Measurements from ENCODE around the gene GSG1L. TPM values are rescaled to one million over a fixed set of nuclear protein-coding genes. Genes with fewer than 3 reads are reported as not detected.

GSG1L gene
- total and polyA plus RNA-seq, 5 experiments from 2014 or later = not detected

DNA sequence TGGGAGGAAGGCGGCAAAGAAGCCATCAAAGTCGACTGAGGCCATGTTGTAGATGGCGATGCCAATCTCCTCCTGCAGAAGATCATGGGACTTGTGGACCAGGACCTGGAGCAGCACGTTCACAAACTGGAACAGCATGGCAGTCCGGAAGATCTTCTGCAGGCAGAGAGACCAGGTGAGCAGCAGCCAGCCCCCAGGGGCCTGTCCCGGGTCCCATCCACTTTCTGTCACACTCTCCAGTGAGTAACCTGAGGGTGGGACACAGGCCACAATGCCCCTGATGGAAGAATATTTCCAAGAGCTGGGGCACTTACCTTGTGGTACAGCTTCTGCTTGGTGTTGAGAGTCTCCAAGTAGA is 38.0 kb upstream of the GSG1L start:
- Mint-ChIP-seq H3K36me3 (peaks cover 0 to 98% (median 28%) of the 10 kb centered on the region in 3 donors), H3K9me3 (no peaks in the 10 kb centered on the region), H3K27ac (peak overlapping the region in 2 of 10 donors; percentile 40 to 81), H3K4me3 (no peak overlapping the region), H3K4me1 (peaks cover 0 to 13% (median 10%) of the 10 kb centered on the region in 4 donors), H3K27me3 (no peaks in the 10 kb centered on the region)
- POLR2A ChIA-PET = interaction anchor here (0.8 kb wide), 2 partner anchors 11 to 17 kb away, joined by 3 read pairs; no protein-coding TSS in a partner anchor
- no peak for ATAC-seq
- DNase-seq = no peak

DNA sequence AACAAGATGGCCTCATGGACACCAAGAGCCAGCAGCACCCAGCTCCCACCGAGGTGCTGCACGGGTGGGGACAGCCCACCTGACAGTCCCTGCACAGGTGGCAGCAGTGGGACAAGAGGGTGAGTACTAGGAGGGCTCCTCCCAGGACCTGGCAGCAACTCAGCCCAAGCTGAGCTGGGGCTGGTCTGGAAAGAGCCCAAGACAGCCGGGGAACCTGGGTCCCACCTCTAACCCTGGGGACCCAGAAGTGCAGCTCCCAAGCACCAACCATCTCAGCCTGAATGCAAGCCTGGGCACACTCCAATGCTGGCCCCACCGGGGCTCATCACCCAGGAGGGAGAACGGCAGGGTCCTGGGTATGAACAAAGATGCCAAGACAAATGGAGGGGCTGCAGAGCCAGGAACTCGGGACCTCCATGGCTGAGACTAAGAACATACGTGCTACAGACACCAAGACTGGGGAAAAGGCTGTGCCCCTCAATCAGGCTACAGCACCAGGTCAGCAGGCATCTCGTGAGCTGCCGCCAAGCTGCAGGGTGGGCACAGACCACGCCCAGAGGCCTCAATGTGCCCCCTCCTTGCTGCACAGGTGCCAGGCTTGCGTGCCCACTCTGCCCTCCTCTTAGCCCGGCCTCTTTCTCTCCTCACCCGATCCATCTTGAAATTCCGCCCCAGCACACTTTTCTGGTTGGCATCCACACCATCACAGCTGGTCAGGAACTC is 37.5 kb upstream of the GSG1L start:
- Mint-ChIP-seq H3K27ac (peak overlapping the region in 4 of 10 donors; percentile 28 to 81 (median 58)), H3K4me1 (peaks cover 0 to 13% (median 10%) of the 10 kb centered on the region in 4 donors), H3K9me3 (no peaks in the 10 kb centered on the region), H3K27me3 (no peaks in the 10 kb centered on the region), H3K36me3 (peaks cover 0 to 96% (median 28%) of the 10 kb centered on the region in 3 donors), H3K4me3 (no peak overlapping the region)
- ATAC-seq = no peak
- POLR2A ChIA-PET = no interaction called here
- DNase-seq = no peak

DNA sequence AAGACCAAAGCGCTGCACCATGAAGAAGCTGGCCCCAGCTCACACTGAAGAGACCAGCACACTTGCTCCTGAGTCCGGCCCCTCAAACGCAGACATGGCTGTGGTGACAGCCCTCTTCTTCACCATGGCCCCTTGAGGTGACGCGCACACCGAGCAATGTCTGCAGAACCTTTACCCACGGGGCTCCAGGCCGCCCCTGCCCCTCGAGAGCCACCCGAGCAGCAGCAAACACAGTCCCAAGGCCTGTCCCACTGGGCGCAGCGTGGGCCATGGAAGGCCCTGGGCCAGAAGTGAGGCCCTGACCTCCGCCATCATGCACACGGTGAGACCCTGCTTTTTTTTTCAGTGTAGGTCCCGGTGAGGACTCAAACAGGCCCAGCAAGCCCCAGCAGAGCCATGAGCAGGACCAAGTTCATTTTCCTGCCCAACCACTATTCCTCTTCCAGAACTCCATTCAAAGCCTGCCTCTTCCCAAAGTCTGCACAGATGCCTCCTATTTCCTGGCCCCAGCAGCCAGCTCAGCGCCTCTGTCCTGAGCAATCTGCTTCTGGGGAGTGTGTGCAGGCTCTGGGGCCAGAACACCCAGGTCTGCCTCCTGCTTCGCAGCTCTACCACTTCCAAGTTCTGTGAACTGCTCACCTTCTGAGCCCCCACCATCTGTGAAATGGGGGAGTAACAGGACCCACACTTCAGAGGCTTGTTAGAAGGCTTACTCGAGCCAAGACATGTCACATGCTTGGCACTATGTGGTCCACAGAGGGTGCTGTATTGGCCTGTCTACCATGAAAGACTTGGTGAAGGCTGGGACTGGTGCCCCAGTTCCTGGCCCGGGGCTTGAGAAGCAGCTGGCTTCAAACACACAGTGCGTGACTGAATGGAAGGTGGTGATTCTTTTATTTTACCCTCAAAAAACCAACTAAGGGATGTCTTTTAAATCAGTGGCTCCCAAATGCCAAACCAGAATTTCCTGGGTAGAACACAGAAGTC is 35.7 kb upstream of the GSG1L start:
- Mint-ChIP-seq H3K4me1 (peaks cover 0 to 13% (median 12%) of the 10 kb centered on the region in 4 donors), H3K27ac (peak overlapping the region in 6 of 10 donors; percentile 7 to 79 (median 38)), H3K9me3 (no peaks in the 10 kb centered on the region), H3K27me3 (no peaks in the 10 kb centered on the region), H3K36me3 (peaks cover 0 to 85% (median 21%) of the 10 kb centered on the region in 3 donors), H3K4me3 (no peak overlapping the region)
- no peak for ATAC-seq
- POLR2A ChIA-PET = interaction anchor here (0.6 kb wide), 1 partner anchor 121 kb away, joined by 4 read pairs; no protein-coding TSS in a partner anchor
- DNase-seq = no peak

DNA sequence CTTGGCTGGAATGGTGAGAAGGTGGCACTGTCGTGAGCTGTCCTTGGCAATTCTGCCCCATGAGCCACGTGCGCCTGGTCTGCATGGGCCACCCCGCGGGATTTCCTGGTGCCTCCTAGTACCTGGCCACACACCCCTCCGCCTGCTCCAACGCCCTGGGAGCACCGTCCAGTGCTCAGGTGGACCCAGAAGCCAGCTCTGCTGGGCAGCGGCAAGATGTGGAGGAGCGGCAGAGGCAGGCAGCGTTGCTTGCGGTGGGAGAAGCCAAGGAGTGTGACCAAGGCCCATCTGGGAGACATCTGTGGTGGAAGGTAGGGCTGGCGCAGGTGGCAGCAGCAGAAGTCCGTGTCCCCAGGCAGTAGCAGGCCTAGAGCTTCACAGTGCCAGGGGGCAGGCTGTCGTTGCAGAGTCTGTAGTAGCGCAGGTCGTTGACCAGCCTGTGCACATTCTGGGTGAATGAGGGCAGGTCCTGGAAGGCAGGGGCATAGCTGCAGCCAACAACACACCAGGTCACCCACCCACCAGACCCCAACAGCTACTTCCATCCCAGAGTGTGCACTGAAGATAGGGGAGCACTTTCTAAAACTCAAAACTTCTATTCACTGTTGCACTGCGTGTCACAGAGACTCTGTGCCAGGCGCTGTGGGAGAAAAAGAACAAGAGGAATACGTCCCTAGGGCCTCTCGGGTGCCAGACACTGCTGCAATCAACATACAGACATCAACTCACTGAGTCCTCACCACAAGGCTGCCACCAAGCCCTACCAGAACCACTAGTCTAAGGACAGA is 34.9 kb upstream of the GSG1L start:
- POLR2A ChIA-PET = no interaction called here

DNA sequence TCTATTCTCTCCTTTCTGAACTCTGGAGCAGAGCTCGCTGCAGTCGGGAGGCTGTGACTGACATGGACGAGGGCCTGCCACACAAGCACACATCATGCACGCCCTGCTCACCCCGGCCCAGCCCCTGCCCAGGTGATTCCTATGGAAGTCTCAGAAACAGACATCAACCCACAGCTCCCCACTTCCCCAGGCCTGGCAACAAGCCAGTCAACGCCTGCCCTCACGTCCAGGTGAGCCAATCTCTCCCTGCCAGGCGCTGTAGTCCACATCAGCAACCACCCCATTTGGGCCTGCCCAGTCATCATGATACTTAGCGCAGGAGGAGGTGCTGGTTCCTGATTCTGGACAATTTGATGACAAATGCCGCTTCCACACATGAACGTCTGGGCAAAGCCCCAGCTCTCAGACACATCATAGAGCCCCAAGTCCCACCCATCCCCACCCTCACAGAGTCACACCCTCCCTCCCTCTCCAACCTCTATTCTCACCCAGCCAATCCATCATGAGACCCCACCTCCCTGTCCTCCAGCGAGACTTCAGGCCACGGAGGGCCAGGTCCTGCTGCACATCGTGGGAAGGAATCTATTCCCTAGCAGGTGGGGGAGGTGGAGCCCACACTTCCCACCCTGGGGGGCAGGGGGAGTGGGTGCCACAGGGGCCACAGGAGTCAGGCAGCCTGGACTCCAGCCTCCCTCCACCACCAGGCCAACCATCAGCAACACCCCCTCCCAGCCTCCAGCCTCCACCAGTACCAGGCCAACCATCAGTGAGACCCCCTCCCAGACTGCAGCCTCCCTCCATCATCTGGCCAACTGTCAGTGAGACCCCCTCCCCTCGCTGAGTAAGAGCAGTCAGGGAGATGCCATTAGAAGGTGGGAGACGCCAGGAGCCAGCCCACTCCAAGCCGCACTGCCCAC is 33.7 kb upstream of the GSG1L start:
- Mint-ChIP-seq H3K36me3 (peaks cover 0 to 68% (median 16%) of the 10 kb centered on the region in 3 donors), H3K9me3 (no peaks in the 10 kb centered on the region), H3K27ac (peak overlapping the region in 6 of 10 donors; percentile 11 to 78 (median 46)), H3K4me3 (peak overlapping the region in 1 of 10 donors; percentile 15), H3K4me1 (peaks cover 0 to 16% (median 12%) of the 10 kb centered on the region in 4 donors), H3K27me3 (no peaks in the 10 kb centered on the region)
- no peak for ATAC-seq
- POLR2A ChIA-PET = interaction anchor here (0.7 kb wide), 1 partner anchor 136 kb away, joined by 5 read pairs; no protein-coding TSS in a partner anchor
- DNase-seq = no peak

More for the DNA sequence above, 34.9 kb upstream of the GSG1L start:
- Mint-ChIP-seq H3K4me3 (no peak overlapping the region), H3K27me3 (no peaks in the 10 kb centered on the region), H3K9me3 (no peaks in the 10 kb centered on the region), H3K4me1 (peaks cover 0 to 13% (median 12%) of the 10 kb centered on the region in 4 donors), H3K36me3 (peaks cover 0 to 79% (median 16%) of the 10 kb centered on the region in 3 donors), H3K27ac (no peak overlapping the region)
- DNase-seq = no peak
- ATAC-seq = no peak

DNA sequence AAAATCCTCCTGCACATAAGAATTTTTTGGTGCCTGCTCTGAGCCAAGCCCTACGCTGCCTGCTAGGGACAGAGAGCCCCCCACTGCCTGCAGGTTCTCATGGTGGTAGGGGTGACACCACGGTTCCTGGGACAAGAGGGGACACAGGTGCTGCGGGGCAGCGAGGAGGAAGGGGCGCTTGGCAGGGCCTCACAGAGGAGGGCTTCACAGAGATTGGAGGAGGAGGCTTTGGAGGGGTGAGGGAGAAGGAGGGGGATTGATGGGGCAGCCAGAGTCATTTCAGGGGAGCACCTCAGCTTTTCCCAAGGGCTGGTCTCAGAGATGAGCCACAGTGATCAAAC is 29.8 kb upstream of the GSG1L start:
- Mint-ChIP-seq H3K4me3 (no peak overlapping the region), H3K27ac (peak overlapping the region in 2 of 10 donors; percentile 44 to 66)
- POLR2A ChIA-PET = interaction anchor here (1.0 kb wide), 1 partner anchor 19 kb away, joined by 3 read pairs; no protein-coding TSS in a partner anchor

DNA sequence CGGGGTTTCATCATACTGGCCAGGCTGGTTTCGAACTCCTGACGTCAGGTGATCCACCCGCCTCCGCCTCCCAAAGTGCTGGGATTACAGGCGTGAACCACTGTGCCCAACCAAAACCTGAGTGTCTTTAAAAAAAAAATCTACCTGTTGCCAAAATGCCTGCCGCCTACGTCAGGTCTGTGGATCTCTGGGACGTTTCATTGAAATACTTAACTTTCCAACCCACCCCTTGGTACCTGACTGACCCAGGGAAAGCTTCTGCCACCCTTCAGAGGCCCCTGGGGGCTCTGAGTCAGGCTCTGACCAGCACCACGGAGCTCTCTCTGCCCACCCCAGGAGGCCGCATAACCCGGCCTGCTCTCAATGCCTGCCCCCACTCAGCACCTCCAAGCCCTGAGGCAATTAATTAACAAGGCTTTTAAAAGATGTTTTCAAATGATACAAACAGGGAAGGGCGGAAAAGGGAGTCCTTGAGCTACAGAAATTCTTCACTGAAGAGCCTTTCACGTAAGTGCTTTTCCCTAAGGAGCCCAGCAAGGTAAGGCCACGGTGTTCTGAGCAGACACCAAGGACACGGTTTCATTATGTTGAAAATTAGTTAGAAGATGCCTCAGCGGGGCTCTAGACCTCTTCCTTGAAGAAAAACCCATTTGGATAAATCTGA is 29.3 kb upstream of the GSG1L start:
- ATAC-seq (no peak), DNase-seq (no peak)
- Mint-ChIP-seq H3K4me3 (peak overlapping the region in 1 of 10 donors; percentile 52), H3K27ac (peak overlapping the region in 3 of 10 donors; percentile 35 to 66 (median 35)), H3K27me3 (no peaks in the 10 kb centered on the region), H3K4me1 (peaks cover 2 to 22% (median 13%) of the 10 kb centered on the region in 4 donors), H3K9me3 (no peaks in the 10 kb centered on the region), H3K36me3 (peaks cover 0 to 28% (median 0%) of the 10 kb centered on the region in 3 donors)
- POLR2A ChIA-PET = no interaction called here

More for the DNA sequence above, 29.8 kb upstream of the GSG1L start:
- DNase-seq (no peak), ATAC-seq (no peak)
- H3K36me3 Mint-ChIP-seq = peaks cover 0 to 33% (median 4%) of the 10 kb centered on the region in 3 donors
- peaks cover 2 to 23% (median 14%) of the 10 kb centered on the region in 4 donors for H3K4me1 Mint-ChIP-seq
- no peaks in the 10 kb centered on the region for H3K27me3 Mint-ChIP-seq
- H3K9me3 Mint-ChIP-seq = no peaks in the 10 kb centered on the region

DNA sequence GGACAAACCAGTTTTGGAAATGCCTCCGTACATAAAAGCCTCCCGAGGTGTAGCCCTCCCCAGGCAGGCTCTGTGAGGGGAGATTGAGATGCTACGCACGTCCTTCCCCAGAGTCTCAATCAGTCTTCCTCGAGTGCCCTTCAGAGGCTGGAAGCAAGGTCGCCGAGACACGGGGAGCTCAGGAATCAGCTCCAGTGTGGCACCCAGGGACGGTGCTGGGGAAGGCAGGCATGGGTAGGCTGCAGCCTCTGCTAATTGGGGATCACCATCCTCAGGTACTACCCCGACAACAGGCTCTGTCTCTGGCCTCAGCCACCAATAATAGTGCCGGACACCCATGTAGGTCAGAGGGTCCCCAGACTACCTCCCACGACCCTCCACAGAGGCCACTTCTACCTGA is 28.1 kb upstream of the GSG1L start:
- POLR2A ChIA-PET = interaction anchor here (0.6 kb wide), 2 partner anchors 16 to 825 kb away, joined by 3 read pairs; no protein-coding TSS in a partner anchor
- H3K9me3 Mint-ChIP-seq = no peaks in the 10 kb centered on the region
- peaks cover 0 to 16% (median 0%) of the 10 kb centered on the region in 3 donors for H3K36me3 Mint-ChIP-seq
- no peak overlapping the region for H3K27ac Mint-ChIP-seq
- no peak for ATAC-seq
- peaks cover 2 to 16% (median 10%) of the 10 kb centered on the region in 4 donors for H3K4me1 Mint-ChIP-seq
- no peak for DNase-seq
- no peaks in the 10 kb centered on the region for H3K27me3 Mint-ChIP-seq
- peak overlapping the region in 1 of 10 donors; percentile 38 for H3K4me3 Mint-ChIP-seq

DNA sequence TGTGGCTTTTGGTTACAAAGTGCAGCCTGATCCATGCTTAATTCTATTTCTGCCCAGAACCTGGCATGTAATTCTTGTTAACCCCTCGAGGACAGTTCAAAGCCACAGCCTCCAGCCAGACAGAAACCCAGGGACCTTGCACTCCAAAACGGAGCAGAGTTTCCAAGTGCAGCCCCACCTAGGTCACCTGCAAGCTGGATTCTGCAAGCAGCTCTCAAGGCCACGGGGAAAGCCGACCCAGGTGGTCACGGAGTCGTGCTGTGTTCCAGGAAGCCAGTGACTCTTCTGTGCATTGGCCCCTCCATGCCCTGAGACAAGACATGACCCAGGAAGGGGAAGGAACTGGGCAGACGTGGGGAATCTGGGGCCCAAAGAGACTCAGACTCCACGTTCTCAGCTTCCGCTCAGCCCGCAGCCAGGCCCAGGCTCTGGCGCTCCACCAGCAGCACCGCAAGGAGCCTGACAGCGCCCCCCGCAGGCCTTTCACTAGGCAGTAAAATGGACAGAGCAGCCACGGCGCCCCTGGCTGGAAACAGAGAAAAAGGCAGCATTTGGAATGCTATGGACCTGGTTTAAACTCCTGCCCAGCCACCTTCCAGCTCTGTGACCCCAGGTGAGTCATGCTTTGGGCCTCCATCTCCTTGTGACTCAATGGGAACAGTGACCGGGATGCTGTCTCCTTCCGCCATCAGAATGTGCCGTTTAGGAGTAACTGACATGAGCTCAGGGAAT is 27.3 kb upstream of the GSG1L start:
- POLR2A ChIA-PET = interaction anchor here (0.6 to 1.2 kb wide), 2 partner anchors 11 to 826 kb away, joined by 3 read pairs; no protein-coding TSS in a partner anchor
- no peak overlapping the region for H3K4me3 Mint-ChIP-seq
- H3K27ac Mint-ChIP-seq = peak overlapping the region in 5 of 10 donors; percentile 8 to 70 (median 43)
- no peaks in the 10 kb centered on the region for H3K9me3 Mint-ChIP-seq
- DNase-seq (no peak), ATAC-seq (no peak)
- H3K4me1 Mint-ChIP-seq = peaks cover 2 to 16% (median 9%) of the 10 kb centered on the region in 4 donors
- peaks cover 0 to 10% (median 0%) of the 10 kb centered on the region in 3 donors for H3K36me3 Mint-ChIP-seq
- H3K27me3 Mint-ChIP-seq = no peaks in the 10 kb centered on the region

DNA sequence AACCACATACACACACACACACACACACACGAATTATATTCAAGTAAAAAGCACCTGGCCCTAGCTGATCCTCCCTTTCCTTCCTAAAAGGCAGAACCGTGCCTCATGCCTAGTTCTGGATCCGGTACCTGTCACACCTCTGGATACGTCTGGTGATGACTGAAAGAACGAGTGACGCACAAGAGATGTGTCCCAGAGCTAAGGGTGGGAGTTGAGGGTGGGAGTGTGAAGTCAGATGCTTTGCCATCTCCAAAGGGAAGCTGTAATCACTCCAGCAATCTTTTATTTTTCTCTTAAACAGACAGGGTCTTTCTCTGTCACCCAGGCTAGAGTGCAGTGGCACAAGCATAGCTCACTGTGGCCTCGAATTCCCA is 26.5 kb upstream of the GSG1L start:
- no peak for DNase-seq
- no peak for ATAC-seq
- Mint-ChIP-seq H3K4me1 (peaks cover 2 to 15% (median 9%) of the 10 kb centered on the region in 4 donors), H3K27ac (peak overlapping the region in 7 of 10 donors; percentile 25 to 87 (median 70)), H3K27me3 (no peaks in the 10 kb centered on the region), H3K36me3 (peaks cover 0 to 9% (median 0%) of the 10 kb centered on the region in 3 donors), H3K9me3 (no peaks in the 10 kb centered on the region), H3K4me3 (no peak overlapping the region)
- POLR2A ChIA-PET = interaction anchor here (0.5 to 1.2 kb wide), 2 partner anchors 12 to 59 kb away, joined by 3 to 7 read pairs; no protein-coding TSS in a partner anchor
